DLD1 (cell line): ENCODE results near the gene LYRM7.
"Not testable (repeated sequence)": the region's sequence is repeated elsewhere in the genome, so short reads cannot be mapped to it uniquely, and the experiment has no call there.

Source experiments
- in situ Hi-C: cut with HindIII; loops from 2 replicates; pipeline ENCODE4 v1.10.0; 2017; ENCODE audit warnings: low sequenced_read_pairs

LYRM7 gene

GRCh38 chr5:131171276-131171810 lies 599 bp downstream of the LYRM7 start:
- in situ Hi-C loops, result no loop called here

DNA sequence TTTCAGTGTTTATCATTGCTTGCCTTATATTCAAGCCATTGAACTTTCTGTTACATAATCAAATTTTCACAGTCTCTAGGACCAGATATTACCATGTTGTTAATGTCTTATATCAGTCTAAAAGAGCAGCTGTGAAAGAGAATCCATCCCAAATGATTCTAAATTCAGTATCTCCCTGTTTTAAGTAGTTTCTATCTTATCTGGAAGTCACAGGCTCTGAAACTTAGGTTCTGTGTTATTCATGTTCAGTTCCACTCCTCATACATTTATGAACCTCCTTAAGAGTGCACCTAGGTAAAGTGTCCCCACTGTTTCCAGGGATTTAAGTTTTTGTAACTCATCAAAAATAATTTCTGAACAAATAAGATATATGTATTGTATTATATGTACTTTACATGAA lies 9.7 kb downstream of the LYRM7 start:
- in situ Hi-C loops, result no loop called here

- in situ Hi-C loops, result no loop called here
Measured at GRCh38 chr5:131182839-131183238, 12.1 kb downstream of the LYRM7 start.

DNA sequence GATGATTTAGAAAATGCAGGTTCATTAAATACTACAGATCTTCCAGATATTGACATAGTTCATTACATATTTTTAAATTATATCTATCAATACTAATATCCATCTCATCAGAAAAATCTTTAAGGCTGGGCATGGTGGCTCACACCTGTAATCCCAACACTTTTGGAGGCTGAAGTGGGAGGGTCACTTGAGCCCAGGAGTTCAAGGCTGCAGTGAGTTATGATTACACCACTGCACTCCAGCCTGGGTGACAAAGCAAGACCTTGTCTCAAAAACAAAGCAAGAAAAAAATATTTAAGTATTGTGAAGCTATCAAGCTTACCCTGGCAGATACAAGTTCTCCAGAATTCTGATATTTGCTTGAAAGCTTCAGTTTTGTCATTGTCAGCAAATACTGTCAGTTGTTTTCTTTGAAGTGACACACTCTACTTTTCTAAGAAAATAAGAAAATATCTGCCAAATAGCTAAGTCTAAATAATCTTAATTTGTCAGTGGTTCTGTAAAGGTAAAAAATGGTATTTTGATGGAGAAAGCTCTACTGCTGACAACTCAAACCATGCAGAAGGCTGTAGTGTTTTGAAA lies 14.9 kb downstream of the LYRM7 start:
- in situ Hi-C loops, result no loop called here

DNA sequence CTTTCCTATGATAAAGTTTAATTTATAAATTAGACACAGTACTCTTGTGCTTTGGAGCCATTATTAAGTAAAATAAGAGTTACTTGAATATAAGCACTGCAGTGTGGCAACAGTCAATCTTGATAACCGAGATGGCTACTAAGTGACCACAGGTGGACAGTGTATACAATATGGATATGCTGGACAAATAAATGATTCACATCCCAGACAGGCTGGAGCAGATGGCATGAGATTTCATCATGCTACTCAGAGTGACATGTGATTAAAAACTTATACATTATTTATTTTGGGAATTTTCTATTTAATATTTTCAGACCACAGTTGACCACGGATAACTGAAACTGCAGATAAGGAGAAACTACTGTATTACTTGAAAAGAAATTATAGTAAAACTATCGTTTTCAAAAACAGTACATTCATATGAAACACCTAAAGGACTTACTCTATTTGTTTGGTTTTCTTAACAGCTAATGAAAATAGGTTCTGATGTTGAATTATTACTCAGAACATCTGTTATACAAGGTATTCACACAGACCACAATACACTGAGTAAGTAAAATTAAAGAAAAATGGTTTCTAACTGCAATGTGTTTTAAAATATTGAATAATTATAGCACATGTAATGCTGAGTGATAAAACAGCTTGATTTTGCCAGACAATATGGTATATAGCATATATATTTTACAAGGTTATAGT lies 16.0 kb downstream of the LYRM7 start:
- in situ Hi-C loops, result no loop called here

DNA sequence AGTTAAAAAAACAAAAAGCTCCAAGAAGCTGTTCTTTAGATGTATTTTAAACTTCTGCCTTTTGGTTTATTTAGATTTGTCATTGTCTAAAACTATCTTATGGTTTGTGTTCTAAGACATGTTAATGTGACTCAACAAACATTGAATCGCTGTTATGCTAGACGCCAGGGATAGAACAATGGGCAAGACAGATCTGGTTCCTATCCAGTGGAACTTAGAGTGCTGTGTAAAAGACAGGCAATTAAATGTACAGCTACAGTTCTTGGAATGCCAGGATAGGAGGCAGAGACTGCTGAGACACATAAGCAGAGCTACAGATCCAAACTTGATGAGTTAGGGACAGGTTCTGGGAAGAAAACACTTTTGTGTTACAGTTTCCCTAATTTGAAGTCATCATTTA lies 22.4 kb downstream of the LYRM7 start:
- in situ Hi-C loops, result no loop called here

DNA sequence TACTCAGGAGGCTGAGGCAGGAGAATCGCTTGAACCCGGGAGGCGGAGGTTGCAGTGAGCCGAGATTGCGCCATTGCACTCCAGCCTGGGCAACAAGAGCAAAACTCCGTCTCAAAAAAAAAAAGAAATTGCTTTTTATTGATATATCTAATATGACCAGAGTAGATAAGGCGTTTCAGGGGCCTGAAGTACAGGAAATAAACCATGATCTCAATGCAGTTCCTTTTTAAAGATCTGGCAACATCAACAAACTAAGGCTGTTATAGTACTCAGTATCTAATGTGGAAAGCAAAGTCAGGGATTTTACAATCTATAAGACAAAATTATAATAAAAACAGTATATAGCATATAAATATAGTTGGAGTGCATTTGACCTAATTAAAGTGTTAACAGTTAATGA lies 23.2 kb downstream of the LYRM7 start:
- in situ Hi-C loops, result not testable (repeated sequence)

DNA sequence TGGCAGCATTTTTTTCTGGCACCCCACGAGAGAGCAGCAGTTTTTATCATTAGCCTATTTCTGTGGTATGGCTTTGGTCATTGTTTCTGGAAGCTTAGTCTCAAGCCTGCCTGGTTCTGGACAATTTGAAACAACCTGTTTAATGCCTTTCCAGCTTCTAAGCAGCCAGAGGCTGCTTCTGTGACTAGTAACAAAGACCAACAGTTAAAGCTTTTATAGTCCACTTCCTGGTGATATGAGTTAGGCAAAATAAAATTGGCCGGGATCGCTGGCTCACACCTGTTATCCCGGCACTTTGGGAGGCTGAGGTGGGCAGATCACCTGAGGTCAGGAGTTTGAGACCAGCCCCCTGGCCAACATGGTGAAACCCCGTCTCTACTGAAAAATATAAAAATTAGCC lies 24.0 kb downstream of the LYRM7 start:
- in situ Hi-C loops, result no loop called here

GRCh38 chr5:131195696-131196095 lies 25.0 kb downstream of the LYRM7 start:
- in situ Hi-C loops, result no loop called here

- in situ Hi-C loops, result no loop called here
Measured at GRCh38 chr5:131196331-131196730, 25.6 kb downstream of the LYRM7 start.

- in situ Hi-C loops, result no loop called here
Measured at GRCh38 chr5:131198625-131199024, 27.9 kb downstream of the LYRM7 start.

DNA sequence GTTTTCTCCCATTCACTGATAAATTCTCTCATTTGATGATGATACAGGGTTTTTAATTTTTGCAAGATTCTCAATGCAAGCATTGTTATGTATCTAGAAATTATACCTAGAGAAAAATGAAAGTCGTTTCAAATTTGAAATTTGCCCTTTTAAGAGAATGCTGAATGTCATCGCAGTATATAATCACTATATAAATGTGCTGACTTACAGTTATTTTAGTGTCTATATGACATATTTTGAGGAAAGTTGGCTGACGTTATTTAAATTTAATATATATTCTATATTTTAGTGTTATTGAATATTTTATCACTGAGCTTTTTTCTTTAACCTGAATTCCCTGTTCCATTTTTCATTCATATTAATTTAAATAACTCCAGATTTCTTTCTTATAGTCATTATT lies 29.8 kb downstream of the LYRM7 start:
- in situ Hi-C loops, result no loop called here

DNA sequence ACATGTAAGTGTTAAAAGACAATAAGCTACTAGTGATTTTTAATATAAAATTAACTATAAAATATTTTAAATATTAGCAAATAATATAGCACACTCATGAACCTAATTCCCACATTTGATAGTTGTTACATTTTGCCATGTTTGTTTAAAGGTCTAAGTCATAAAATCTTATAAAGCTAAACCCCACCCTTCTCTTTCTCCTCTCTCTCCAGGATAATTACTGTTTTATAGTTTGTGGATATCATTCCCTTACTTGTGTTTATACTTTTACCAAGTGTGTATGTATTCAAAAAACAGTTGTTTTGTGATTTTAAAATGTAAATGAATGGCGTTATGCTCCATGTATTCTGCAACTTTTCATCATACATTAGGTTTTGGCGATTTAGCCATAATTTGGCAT lies 34.2 kb downstream of the LYRM7 start:
- in situ Hi-C loops, result no loop called here

DNA sequence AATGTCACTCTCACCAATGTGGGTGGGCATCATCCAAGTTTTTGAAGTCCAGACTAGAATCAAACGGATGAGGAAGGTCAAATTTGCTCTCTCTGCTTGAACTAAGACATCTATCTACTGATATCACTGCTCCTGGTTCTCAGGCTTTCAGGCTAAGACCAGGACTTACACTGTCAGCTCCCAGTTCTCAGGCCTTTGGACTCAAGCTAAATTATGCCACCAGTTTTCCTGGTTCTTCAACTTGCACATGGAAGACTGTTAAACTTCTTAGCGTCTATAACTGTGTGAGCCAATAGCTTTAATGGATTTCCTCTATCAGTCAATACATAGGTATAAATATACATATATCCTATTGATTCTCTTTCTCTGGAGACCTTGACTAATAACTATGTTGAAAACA lies 35.3 kb downstream of the LYRM7 start:
- in situ Hi-C loops, result no loop called here

DNA sequence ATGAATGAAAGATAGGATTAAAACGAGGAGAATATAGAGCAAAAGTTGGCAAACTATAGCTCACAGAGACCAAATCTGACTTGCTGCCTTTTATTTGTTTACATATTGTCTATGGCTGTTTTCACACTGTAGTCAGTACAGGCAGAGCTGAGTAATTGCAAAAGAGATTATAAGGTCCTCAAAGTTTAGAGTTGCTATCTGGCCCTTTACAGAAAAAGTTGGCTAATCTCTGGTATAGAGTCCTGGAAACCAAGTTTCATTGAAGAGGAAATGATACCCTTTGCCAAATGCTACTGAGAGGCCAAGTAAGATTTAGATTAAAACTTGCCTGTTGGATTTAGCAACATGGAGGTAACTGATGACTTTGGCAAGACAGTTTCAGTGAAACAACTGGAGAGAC lies 36.0 kb downstream of the LYRM7 start:
- in situ Hi-C loops, result no loop called here

GRCh38 chr5:131209175-131209505 lies 38.4 kb downstream of the LYRM7 start:
- in situ Hi-C loops, result no loop called here

DNA sequence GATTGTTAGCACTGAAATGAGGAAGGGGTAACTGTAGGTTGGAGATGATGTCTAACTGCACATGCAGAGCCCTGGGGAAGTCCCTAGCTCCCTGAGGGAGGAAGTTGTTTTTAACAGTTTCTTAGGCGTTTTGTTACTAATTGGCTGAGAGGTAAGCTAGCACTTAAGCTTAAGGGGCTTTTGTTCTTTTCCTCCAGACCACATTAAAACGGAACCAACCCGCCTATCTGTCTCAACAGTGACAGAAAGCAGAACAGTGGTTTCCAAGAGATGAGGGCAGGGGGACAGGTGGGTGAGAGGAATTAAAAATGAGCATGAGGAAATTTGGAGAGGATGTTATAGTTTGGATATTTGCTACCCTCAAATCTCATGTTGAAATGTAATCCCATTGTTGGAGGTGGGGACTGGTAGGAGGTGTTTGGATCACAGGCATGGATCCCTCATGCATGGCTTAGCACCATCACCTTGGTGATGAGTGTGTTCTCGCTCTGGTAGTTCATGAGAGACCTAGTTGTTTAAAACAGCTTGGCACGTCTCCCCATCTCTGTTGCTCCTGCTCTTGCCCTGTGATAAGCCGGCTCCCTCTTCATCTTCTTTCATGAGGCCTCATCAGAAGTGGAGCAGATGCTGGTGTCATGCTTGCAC lies 38.9 kb downstream of the LYRM7 start:
- in situ Hi-C loops, result no loop called here

- in situ Hi-C loops, result no loop called here
Measured at GRCh38 chr5:131210151-131210510, 39.4 kb downstream of the LYRM7 start.

- in situ Hi-C loops, result no loop called here
Measured at GRCh38 chr5:131211669-131212068, 40.9 kb downstream of the LYRM7 start.

- in situ Hi-C loops, result no loop called here
Measured at GRCh38 chr5:131212471-131213021, 41.8 kb downstream of the LYRM7 start.

DNA sequence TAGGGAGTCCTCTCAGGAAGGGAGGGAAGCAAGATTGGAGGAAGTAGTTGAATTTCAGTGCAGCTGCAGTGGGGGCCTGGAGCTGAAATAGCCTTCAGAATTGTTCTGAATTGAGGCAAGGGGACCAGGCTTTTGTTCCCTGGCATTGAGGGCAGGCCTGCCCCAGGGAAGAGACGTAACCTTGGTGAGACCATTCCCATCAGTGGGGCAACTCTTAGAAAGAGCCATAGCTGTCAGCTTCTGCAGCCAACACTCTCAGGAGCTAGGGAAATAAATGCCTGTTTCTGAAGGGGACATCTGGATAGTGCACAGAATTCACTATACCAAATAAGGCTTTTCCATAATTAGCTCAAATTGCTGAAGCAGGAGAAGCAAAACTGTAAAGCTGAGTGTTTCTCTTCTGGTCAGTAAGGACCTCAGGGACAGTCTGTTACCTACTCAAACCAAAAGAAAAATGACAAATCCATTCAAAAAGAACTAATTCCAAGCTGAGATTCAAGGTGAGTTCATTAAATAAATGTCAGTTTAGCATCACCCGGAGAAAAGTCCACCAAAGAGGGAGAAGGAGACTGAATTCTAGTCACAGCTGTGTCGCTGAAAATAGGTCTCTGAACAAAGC lies 44.0 kb downstream of the LYRM7 start:
- in situ Hi-C loops, result no loop called here

GRCh38 chr5:131217791-131218190 lies 47.0 kb downstream of the LYRM7 start:
- in situ Hi-C loops, result no loop called here
